Lung (tissue), 12 donors: ENCODE results near the gene CWC27. TPM values are rescaled to one million over a fixed set of nuclear protein-coding genes. Genes with fewer than 3 reads are reported as not detected.

Source experiments
- ATAC-seq: fragments of 200-7000 bp; cut with Tn5 transposase; one replicate; pipeline ENCODE4 v1.9.1; 2020; ENCODE audit warnings: moderate number of reproducible peaks; ENCODE audit not compliant: insufficient read depth, low FRiP score
- DNase-seq, 3 donors: peaks; one replicate each; pipeline ENCODE4 v3.0.0-alpha.2; 2013 to 2017
- H3K27ac ChIP-seq, 2 donors: one replicate each; pipeline ENCODE4 v1.5.1; 2013; ENCODE audit warnings: mild to moderate bottlenecking in 2 of 2, moderate library complexity in 2 of 2, control low read depth in 1 of 2, inconsistent platforms in 1 of 2, low read depth in 1 of 2, low read length in 1 of 2
- H3K27me3 ChIP-seq, 3 donors: one replicate each; pipeline ENCODE4 v1.5.1; 2013; ENCODE audit warnings: low read length in 2 of 3; ENCODE audit not compliant: control insufficient read depth in 3 of 3, insufficient read depth in 3 of 3
- H3K36me3 ChIP-seq, 4 donors: one replicate each; pipeline ENCODE4 v1.5.1; 2013; ENCODE audit warnings: low read length in 4 of 4, mild to moderate bottlenecking in 1 of 4, moderate library complexity in 1 of 4; ENCODE audit not compliant: control insufficient read depth in 4 of 4, insufficient read depth in 4 of 4
- H3K4me1 ChIP-seq, 5 donors: one replicate each; pipeline ENCODE4 v1.5.1; 2013; ENCODE audit warnings: low read length in 5 of 5, mild to moderate bottlenecking in 2 of 5, moderate library complexity in 1 of 5; ENCODE audit not compliant: control insufficient read depth in 5 of 5, insufficient read depth in 5 of 5
- H3K4me3 ChIP-seq: one replicate; pipeline ENCODE4 v1.5.1; 2013; ENCODE audit warnings: mild to moderate bottlenecking, control low read depth, moderate library complexity
- H3K9ac ChIP-seq, 2 donors: one replicate each; pipeline ENCODE4 v1.5.1; 2013; ENCODE audit warnings: low read length in 2 of 2, control low read depth in 1 of 2; ENCODE audit not compliant: insufficient read depth in 1 of 2
- H3K9me3 ChIP-seq, 4 donors: one replicate each; pipeline ENCODE4 v1.5.1; 2013; ENCODE audit warnings: low read length in 3 of 4, mild to moderate bottlenecking in 1 of 4, moderate library complexity in 1 of 4; ENCODE audit not compliant: control insufficient read depth in 4 of 4, insufficient read depth in 3 of 4
- WGBS, 2 donors: extraction: QIAGEN DNeasy Blood & Tissue Kit; methylation state at CpG; one replicate each; pipeline ENCODE4 v1.1.7; 2013; 5-methylcytosine and 5-hydroxymethylcytosine counted together
- polyA plus RNA-seq, 2 donors: library from polyadenylated mRNA; stranded (reverse); fragments of 200-250 nt; gene quantifications; one replicate each; pipeline ENCODE4 v1.2.1, GENCODE V29; 2013
- total RNA-seq, 2 donors: library from RNA; depleted of rRNA in 1 of 2; stranded (reverse); fragments of >200 nt in 1 of 2; gene quantifications; one replicate each; pipeline ENCODE4 v1.2.1, GENCODE V29; 2014 to 2021
- TF ChIP-seq, protein P1 (sequence below): IDR thresholded peaks from 2 replicates; pipeline ENCODE4 v1.5.1; 2012; ENCODE audit warnings: mild to moderate bottlenecking; ENCODE audit errors: control extremely low read depth, extremely low read depth
- donor health status: control.
- donor health status: control.
- donor health status: Bipolar disorder and iron deficiency.
- donor health status: healthy.
- donor health status: DM: yes; HTN: yes; CAD: no.

Gene CWC27
- total and polyA plus RNA-seq, 4 donors: 12.0 to 21.2 (median 16.7) TPM

- no peak for ATAC-seq
- Histone ChIP-seq H3K36me3 (no peaks in the 10 kb centered on the region), H3K9ac (no peak overlapping the region), H3K9me3 (no peaks in the 10 kb centered on the region), H3K4me1 (peaks cover 0 to 9% (median 0%) of the 10 kb centered on the region in 5 donors), H3K27ac (no peak overlapping the region), H3K27me3 (no peaks in the 10 kb centered on the region), H3K4me3 (no peak overlapping the region)
- 91% methylated on average over 3 of the region's 3 CpGs for WGBS, 2 donors
- DNase-seq: no peak
- TF ChIP-seq, protein P1, sequence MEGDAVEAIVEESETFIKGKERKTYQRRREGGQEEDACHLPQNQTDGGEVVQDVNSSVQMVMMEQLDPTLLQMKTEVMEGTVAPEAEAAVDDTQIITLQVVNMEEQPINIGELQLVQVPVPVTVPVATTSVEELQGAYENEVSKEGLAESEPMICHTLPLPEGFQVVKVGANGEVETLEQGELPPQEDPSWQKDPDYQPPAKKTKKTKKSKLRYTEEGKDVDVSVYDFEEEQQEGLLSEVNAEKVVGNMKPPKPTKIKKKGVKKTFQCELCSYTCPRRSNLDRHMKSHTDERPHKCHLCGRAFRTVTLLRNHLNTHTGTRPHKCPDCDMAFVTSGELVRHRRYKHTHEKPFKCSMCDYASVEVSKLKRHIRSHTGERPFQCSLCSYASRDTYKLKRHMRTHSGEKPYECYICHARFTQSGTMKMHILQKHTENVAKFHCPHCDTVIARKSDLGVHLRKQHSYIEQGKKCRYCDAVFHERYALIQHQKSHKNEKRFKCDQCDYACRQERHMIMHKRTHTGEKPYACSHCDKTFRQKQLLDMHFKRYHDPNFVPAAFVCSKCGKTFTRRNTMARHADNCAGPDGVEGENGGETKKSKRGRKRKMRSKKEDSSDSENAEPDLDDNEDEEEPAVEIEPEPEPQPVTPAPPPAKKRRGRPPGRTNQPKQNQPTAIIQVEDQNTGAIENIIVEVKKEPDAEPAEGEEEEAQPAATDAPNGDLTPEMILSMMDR: no peak
These were observed 180.6 kb downstream of the CWC27 start for GRCh38 chr5:64949331-64949730.

DNA sequence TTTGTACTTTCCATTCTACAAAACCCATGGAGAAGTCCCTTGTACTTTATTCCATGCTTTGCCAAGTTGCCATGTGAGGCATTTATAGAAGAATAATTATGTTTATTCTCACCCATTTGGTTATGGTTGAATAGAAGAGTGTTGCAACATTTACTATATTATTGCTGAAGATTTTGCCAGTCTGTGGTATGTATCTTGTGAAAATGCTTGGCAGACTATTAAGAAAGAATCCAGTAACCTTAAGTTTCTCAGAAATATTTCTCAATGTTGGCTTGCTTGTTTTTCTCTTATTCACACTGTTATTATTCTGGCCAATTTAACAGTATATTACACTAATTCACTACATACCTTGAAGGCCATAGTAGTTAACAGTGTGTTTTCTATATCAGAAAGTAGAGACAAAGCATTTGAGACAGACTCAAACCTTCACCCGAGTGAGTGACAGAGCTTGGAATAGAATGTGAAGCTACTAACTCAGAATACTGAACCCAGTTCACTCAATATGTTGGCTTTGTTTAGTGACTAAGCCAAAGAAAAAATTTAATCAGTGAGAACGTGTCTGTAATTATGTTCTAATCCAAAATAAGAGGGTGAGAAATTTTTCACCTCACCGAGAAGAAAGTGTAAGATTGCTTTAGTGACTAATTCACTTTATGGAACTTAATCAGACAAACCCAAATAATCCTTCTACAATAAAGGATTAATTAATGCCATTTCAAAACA is 184.4 kb downstream of the CWC27 start:
- ATAC-seq (no peak), DNase-seq (no peak)
- Histone ChIP-seq H3K4me3 (no peak overlapping the region), H3K27ac (no peak overlapping the region), H3K9me3 (no peaks in the 10 kb centered on the region), H3K9ac (no peak overlapping the region), H3K4me1 (peaks cover 0 to 2% (median 0%) of the 10 kb centered on the region in 5 donors), H3K36me3 (no peaks in the 10 kb centered on the region), H3K27me3 (no peaks in the 10 kb centered on the region)
- TF ChIP-seq, protein P1: no peak
- 95% methylated on average over 3 of the region's 3 CpGs for WGBS, 2 donors

GRCh38 chr5:64954518-64954917 is 185.8 kb downstream of the CWC27 start:
- no peak for DNase-seq
- no peaks in the 10 kb centered on the region for H3K9me3 ChIP-seq
- no peak for ATAC-seq
- TF ChIP-seq, protein P1: no peak
- H3K4me1 ChIP-seq: no peaks in the 10 kb centered on the region
- H3K36me3 ChIP-seq: no peaks in the 10 kb centered on the region
- H3K27ac ChIP-seq: no peak overlapping the region
- no peak overlapping the region for H3K4me3 ChIP-seq
- H3K27me3 ChIP-seq: no peaks in the 10 kb centered on the region
- H3K9ac ChIP-seq: no peak overlapping the region
- 95 to 100% methylated on average over 1 of the region's 1 CpG for WGBS, 2 donors
